CD14-positive monocyte (primary cell): ENCODE measurements around the gene CENPT. TPM values are rescaled to one million over a fixed set of nuclear protein-coding genes. Genes with fewer than 3 reads are reported as not detected.

Source experiments
- DNase-seq, 3 donors: peaks; one replicate each; pipeline ENCODE4 v3.0.0-alpha.2; 2011 to 2022
- H2AFZ ChIP-seq: 2 replicates; pipeline ENCODE4 v1.6.0; 2012; ENCODE audit warnings: mild to moderate bottlenecking, low read depth, low read length, inconsistent platforms; ENCODE audit not compliant: insufficient read depth, poor library complexity, severe bottlenecking
- H3K27ac ChIP-seq, 2 donors: 1 replicate in 1 of 2; 2 replicates in 1 of 2; pipeline ENCODE4 v1.5.1; 2012 to 2013; ENCODE audit warnings: low read length in 2 of 2, control low read depth in 1 of 2, inconsistent platforms in 1 of 2, low read depth in 1 of 2, mild to moderate bottlenecking in 1 of 2
- H3K27me3 ChIP-seq, 2 donors: one replicate each; pipeline versions ENCODE4 v1.6.0 to v1.6.1; 2011 to 2013; ENCODE audit warnings: low read length in 2 of 2; ENCODE audit not compliant: control insufficient read depth in 2 of 2, insufficient read depth in 2 of 2
- H3K36me3 ChIP-seq, 2 donors: replicated peaks in 1 of 2; 1 replicate in 1 of 2; 2 replicates in 1 of 2; pipeline versions ENCODE4 v1.5.1 to v1.6.1; 2012 to 2013; ENCODE audit warnings: low read length in 2 of 2, control low read depth in 1 of 2, inconsistent platforms in 1 of 2, mild to moderate bottlenecking in 1 of 2; ENCODE audit not compliant: insufficient read depth in 2 of 2, control insufficient read depth in 1 of 2
- H3K4me1 ChIP-seq, 2 donors: 1 replicate in 1 of 2; 2 replicates in 1 of 2; pipeline versions ENCODE4 v1.5.1 to v1.6.1; 2012 to 2013; ENCODE audit warnings: low read length in 2 of 2, control low read depth in 1 of 2, inconsistent platforms in 1 of 2, mild to moderate bottlenecking in 1 of 2, moderate library complexity in 1 of 2; ENCODE audit not compliant: insufficient read depth in 2 of 2, control insufficient read depth in 1 of 2
- H3K4me2 ChIP-seq: replicated peaks from 2 replicates; pipeline ENCODE3; 2012; ENCODE audit warnings: low read length, moderate library complexity, mild to moderate bottlenecking; ENCODE audit not compliant: poor library complexity, severe bottlenecking; ENCODE audit errors: extremely low read depth
- H3K4me3 ChIP-seq, 3 experiments: fragments of 200-600 bp in 1 of 3; sonication (generic) in 1 of 3; replicated peaks in 1 of 3; 1 replicate in 2 of 3; 2 replicates in 1 of 3; pipeline ENCODE4 v1.5.1; 2011 to 2013; ENCODE audit warnings: low read length in 3 of 3, mild to moderate bottlenecking in 3 of 3, control low read depth in 2 of 3, low read depth in 2 of 3, inconsistent platforms in 1 of 3, moderate library complexity in 1 of 3
- H3K79me2 ChIP-seq: 2 replicates; pipeline ENCODE4 v1.6.0; 2012; ENCODE audit warnings: mild to moderate bottlenecking, control low read depth, inconsistent platforms, low read length, moderate library complexity; ENCODE audit not compliant: insufficient read depth
- H3K9ac ChIP-seq: 2 replicates; pipeline ENCODE4 v1.6.0; 2017; ENCODE audit warnings: low read length, mild to moderate bottlenecking; ENCODE audit not compliant: insufficient read depth, poor library complexity, severe bottlenecking
- H3K9me3 ChIP-seq, 2 donors: replicated peaks in 1 of 2; 1 replicate in 1 of 2; 2 replicates in 1 of 2; pipeline versions ENCODE4 v1.5.1 to v1.6.1; 2012 to 2013; ENCODE audit warnings: low read length in 2 of 2, control low read depth in 1 of 2; ENCODE audit not compliant: control insufficient read depth in 1 of 2, insufficient read depth in 1 of 2
- H4K20me1 ChIP-seq: 2 replicates; pipeline ENCODE4 v1.6.0; 2012; ENCODE audit warnings: mild to moderate bottlenecking, low read length, control low read depth, moderate library complexity; ENCODE audit not compliant: insufficient read depth
- H3K27ac Mint-ChIP-seq, 7 donors: one replicate each; pipeline ENCODE4 v1.8.0; 2020; ENCODE audit warnings: mild to moderate bottlenecking in 7 of 7, mixed read lengths in 7 of 7, moderate library complexity in 6 of 7, inconsistent platforms in 2 of 7
- H3K27me3 Mint-ChIP-seq, 3 donors: one replicate each; pipeline ENCODE4 v1.8.0; 2021 to 2022; ENCODE audit warnings: low read depth in 3 of 3, mild to moderate bottlenecking in 3 of 3, mixed read lengths in 3 of 3, moderate library complexity in 3 of 3, inconsistent platforms in 1 of 3
- H3K36me3 Mint-ChIP-seq, 2 donors: one replicate each; pipeline ENCODE4 v1.8.0; 2020; ENCODE audit warnings: mixed read lengths in 2 of 2, inconsistent platforms in 1 of 2, mild to moderate bottlenecking in 1 of 2
- H3K4me1 Mint-ChIP-seq: one replicate; pipeline ENCODE4 v1.8.0; 2020; ENCODE audit warnings: mild to moderate bottlenecking, mixed read lengths
- H3K4me3 Mint-ChIP-seq, 2 donors: one replicate each; pipeline ENCODE4 v1.8.0; 2020; ENCODE audit warnings: mild to moderate bottlenecking in 2 of 2, mixed read lengths in 2 of 2, moderate library complexity in 1 of 2
- H3K9me3 Mint-ChIP-seq, 7 donors: one replicate each; pipeline ENCODE4 v1.8.0; 2020 to 2022; ENCODE audit warnings: mixed read lengths in 7 of 7, mild to moderate bottlenecking in 6 of 7, moderate library complexity in 6 of 7, inconsistent platforms in 2 of 7
- WGBS: methylation state at CpG from one replicate; pipeline ENCODE4 v1.1.5; 2013; ENCODE audit warnings: missing lambda C conversion rate; ENCODE audit not compliant: insufficient coverage; 5-methylcytosine and 5-hydroxymethylcytosine counted together
- intact Hi-C, 2 donors: fragments of 100-400 bp; cut with micrococcal nuclease; formaldehyde crosslinking; loops; one replicate each; pipeline versions ENCODE4 v1.15.0 to v1.15.1; 2023
- polyA plus RNA-seq, 3 donors: library from polyadenylated mRNA; depleted of rRNA in 1 of 3; unstranded in 2 of 3; stranded (reverse) in 1 of 3; fragments of 300-500 nt in 2 of 3; fragments of >200 nt in 1 of 3; fragmentation: Illumina TruSeq in 2 of 3; gene quantifications; 1 replicate in 2 of 3; 2 replicates in 1 of 3; pipeline ENCODE4 v1.2.3, GENCODE V29; 2012 to 2021
- TF ChIP-seq, protein P1 (sequence below): fragments of 200-600 bp; IDR thresholded peaks from one replicate; pipeline ENCODE4 v1.8.0; 2022; ENCODE audit warnings: antibody characterized with exemption, mild to moderate bottlenecking

Gene CENPT
- polyA plus RNA-seq, 3 donors = 8.3 to 120 (median 12.4) TPM

DNA sequence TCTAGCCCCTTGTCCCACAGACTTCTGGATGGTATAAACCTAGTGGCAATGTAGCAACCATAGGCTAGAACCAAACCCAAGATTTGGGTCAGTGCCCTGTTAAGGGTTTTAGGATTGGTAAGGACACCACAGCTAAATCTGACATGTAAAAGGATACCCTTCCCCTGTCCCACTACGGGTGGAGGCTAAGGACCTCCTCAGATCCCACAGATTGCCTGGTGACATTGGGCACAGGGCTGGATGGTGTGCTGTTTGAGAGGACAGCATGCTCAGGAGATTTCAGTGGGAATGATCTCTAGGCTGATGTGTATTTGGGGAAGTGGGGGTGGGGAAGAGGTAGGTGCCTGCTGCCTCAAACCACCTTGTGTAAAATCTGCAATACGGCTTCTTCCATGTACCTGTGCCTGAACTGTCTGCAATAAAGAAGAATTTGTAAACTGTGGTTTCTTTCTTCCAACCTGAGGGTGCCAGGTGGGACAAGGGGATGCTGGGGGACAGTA lies 24.7 kb upstream of the CENPT start:
- Mint-ChIP-seq H3K27me3 (peaks cover 0 to 3% (median 0%) of the 10 kb centered on the region in 3 donors), H3K4me3 (peak overlapping the region; percentile 89 to 94), H3K27ac (peak overlapping the region; percentile 89 to 96 (median 92)), H3K9me3 (peaks cover 0 to 2% (median 0%) of the 10 kb centered on the region in 7 donors), H3K36me3 (peaks cover 34 to 58% of the 10 kb centered on the region in 2 donors), H3K4me1 (peaks cover 38% of the 10 kb centered on the region)
- Histone ChIP-seq H3K4me3 (peak overlapping the region; percentile 92 to 99 (median 93)), H4K20me1 (peaks cover 39% of the 10 kb centered on the region), H3K4me1 (peaks cover 31 to 34% of the 10 kb centered on the region in 2 donors), H3K36me3 (peaks cover 39 to 67% of the 10 kb centered on the region in 2 donors), H3K9me3 (no peaks in the 10 kb centered on the region), H3K4me2 (peak overlapping the region; percentile 85), H3K9ac (peak overlapping the region; percentile 92), H2AFZ (peak overlapping the region; percentile 98), H3K27me3 (no peaks in the 10 kb centered on the region), H3K27ac (peak overlapping the region; percentile 87 to 90), H3K79me2 (peaks cover 39% of the 10 kb centered on the region)
- DNase-seq = no peak
- TF ChIP-seq, protein P1, sequence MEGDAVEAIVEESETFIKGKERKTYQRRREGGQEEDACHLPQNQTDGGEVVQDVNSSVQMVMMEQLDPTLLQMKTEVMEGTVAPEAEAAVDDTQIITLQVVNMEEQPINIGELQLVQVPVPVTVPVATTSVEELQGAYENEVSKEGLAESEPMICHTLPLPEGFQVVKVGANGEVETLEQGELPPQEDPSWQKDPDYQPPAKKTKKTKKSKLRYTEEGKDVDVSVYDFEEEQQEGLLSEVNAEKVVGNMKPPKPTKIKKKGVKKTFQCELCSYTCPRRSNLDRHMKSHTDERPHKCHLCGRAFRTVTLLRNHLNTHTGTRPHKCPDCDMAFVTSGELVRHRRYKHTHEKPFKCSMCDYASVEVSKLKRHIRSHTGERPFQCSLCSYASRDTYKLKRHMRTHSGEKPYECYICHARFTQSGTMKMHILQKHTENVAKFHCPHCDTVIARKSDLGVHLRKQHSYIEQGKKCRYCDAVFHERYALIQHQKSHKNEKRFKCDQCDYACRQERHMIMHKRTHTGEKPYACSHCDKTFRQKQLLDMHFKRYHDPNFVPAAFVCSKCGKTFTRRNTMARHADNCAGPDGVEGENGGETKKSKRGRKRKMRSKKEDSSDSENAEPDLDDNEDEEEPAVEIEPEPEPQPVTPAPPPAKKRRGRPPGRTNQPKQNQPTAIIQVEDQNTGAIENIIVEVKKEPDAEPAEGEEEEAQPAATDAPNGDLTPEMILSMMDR = no peak
- 20% methylated on average over 1 of the region's 2 CpGs for WGBS
- intact Hi-C loops = loop anchor here (2.0 to 10.0 kb wide), 4 partner anchors 25 to 63 kb away; partner anchors contain the start of genes CENPT (in 1 of the 2), CTRL (in 1 of the 2), NUTF2 (in 1 of the 2) and PSMB10 (in 1 of the 2)

DNA sequence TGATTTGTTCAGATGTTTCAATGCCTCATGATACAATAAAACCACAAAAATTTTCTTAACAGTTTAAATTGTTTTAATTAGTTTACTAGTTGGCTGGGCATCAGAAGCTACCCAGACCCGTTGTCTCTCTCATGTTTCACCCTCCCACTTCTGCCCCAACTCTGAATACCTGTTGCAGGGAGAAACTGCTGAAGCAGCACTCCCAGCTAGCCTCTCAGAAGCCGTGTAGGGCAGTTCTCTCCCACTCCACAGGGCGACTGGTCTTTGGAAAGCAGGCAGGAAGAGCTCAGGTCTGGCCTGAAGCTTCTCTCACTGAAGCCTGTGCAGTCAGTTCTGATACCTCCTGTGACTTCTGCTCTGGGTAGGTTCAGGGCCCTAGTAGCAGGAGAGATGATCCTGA lies 23.8 kb upstream of the CENPT start:
- Histone ChIP-seq H3K9me3 (no peaks in the 10 kb centered on the region), H3K4me1 (peaks cover 31 to 34% of the 10 kb centered on the region in 2 donors), H4K20me1 (peaks cover 30% of the 10 kb centered on the region), H3K27me3 (no peaks in the 10 kb centered on the region), H3K4me3 (peak overlapping the region in 1 of 3 experiments; percentile 99), H3K79me2 (peaks cover 34% of the 10 kb centered on the region), H3K27ac (peak overlapping the region; percentile 87 to 90), H3K9ac (peak overlapping the region; percentile 31), H3K36me3 (peaks cover 32 to 67% of the 10 kb centered on the region in 2 donors), H2AFZ (peak overlapping the region; percentile 98), H3K4me2 (no peak overlapping the region)
- H3K9me3 Mint-ChIP-seq = peaks cover 0 to 2% (median 0%) of the 10 kb centered on the region in 7 donors
- H3K36me3 Mint-ChIP-seq = peaks cover 32 to 58% of the 10 kb centered on the region in 2 donors
- no peak overlapping the region for H3K4me3 Mint-ChIP-seq
- peak in 1 of 3 donors; percentile 1 for DNase-seq
- peak overlapping the region; percentile 89 to 96 (median 92) for H3K27ac Mint-ChIP-seq
- WGBS = 100% methylated on average over 2 of the region's 3 CpGs
- H3K4me1 Mint-ChIP-seq = peaks cover 38% of the 10 kb centered on the region
- TF ChIP-seq, protein P1 = no peak
- H3K27me3 Mint-ChIP-seq = peaks cover 0 to 3% (median 0%) of the 10 kb centered on the region in 3 donors
- intact Hi-C loops = loop anchor here in 1 of 2 donors (5.0 to 10.0 kb wide), 2 partner anchors 39 to 64 kb away; partner anchors contain the start of genes CTRL and PSMB10
